ENCODE data around the gene LIN7B. TPM values are rescaled to one million over a fixed set of nuclear protein-coding genes. Genes with fewer than 3 reads are reported as not detected.

The LIN7B gene
- total RNA-seq, 4 donors from 2014 or later = 20.0 to 39.8 (median 32.3) TPM

DNA sequence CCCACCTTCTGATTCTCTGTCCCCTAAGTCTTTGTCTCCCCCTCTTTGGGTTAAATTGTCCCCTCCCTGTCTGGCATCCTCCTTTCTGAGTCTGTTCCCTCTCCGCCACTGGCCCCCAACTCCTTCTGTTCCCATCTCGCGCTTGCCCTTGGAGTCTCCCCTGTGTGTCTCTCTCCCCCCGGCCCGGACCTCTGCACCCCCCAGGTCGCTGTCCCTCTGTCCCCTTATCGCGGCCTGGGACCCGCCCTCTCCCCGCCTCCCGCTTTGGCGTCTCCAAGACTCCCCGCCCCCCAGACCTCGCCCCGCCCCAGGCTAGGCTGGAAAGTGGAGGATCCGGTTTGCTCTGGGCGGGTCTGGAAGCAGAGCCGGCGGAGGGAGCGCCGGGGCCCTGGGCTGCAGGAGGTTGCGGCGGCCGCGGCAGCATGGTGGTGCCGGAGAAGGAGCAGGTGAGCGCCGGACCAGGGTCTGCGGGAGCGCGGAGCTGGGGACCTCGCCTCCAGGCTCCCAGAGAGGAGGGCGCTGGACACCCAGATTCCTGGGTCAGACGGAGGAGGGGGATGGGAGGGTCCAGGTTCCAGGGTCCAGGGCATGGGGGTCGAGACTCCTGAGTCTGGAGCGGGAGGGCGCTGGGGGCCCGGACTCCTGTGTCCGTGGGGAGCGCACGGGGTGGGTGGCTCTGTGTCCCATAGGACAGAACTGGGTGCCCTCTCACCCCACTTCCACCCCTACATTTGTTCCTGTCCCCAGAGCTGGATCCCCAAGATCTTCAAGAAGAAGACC is 43.5 kb downstream of the LIN7B start, which contains the start of gene TRPM4:
Gene TRPM4, plus strand, starts transcription at position 348 of the 780 bp plus-strand sequence. Its CDS starts 75 bp downstream, at position 423.
- Histone ChIP-seq H3K4me1 (peaks cover 20% of the 10 kb centered on the region), H3K9me3 (no peaks in the 10 kb centered on the region), H3K36me3 (no peaks in the 10 kb centered on the region), H3K27ac (peak within 1 kb of the TSS; percentile 91), H3K4me3 (peak within 1 kb of the TSS; percentile 85), H3K27me3 (no peaks in the 10 kb centered on the region)
- WGBS = 1% methylated on average over 25 of the region's 41 CpGs
- peak; percentile 95 for DNase-seq (ENCODE audit: low spot score in 2 of 2)
- no peak for TF ChIP-seq CTCF (IDR thresholded peaks at IDR 0.05)
- no peak for TF ChIP-seq EP300 (IDR thresholded peaks at IDR 0.05)
- peak in 2 of 3 donors; percentile 18 to 41 for TF ChIP-seq POLR2AphosphoS5 (IDR thresholded peaks at IDR 0.05)
- TF ChIP-seq POLR2A (IDR thresholded peaks at IDR 0.05) = no peak

- no peaks in the 10 kb centered on the region for H3K9me3 ChIP-seq
- no peak for DNase-seq (ENCODE audit: low spot score in 2 of 2)
- TF ChIP-seq CTCF (IDR thresholded peaks at IDR 0.05) (no peak), POLR2AphosphoS5 (IDR thresholded peaks at IDR 0.05) (no peak), EP300 (IDR thresholded peaks at IDR 0.05) (no peak), POLR2A (IDR thresholded peaks at IDR 0.05) (no peak)
- H3K27me3 ChIP-seq = no peaks in the 10 kb centered on the region
- peaks cover 31% of the 10 kb centered on the region for H3K4me1 ChIP-seq
- WGBS = 87% methylated on average over 13 of the region's 13 CpGs
- no peak overlapping the region for H3K27ac ChIP-seq
- no peaks in the 10 kb centered on the region for H3K36me3 ChIP-seq
- no peak overlapping the region for H3K4me3 ChIP-seq
Observed at GRCh38 chr19:49160450-49161189, 46.5 kb downstream of the LIN7B start.

DNA sequence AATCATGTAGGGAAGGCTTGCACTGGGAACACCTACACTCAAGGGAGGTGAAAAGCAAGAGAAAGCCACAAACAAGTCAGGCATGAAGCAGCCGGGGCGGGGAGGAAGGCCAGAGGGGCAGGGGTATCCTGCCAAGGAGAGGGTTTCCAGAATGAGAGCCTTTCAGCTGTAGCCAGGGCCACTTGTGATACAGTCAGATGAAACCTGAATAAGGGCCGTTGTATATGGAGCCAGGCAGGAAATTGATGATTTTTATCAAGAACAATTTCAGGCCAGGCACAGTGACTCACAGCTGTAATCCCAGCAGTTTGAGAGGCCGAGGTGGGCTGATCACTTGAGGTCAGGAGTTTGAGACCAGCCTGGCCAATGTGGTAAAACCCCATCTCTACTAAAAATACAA is 47.8 kb downstream of the LIN7B start:
- H3K36me3 ChIP-seq = no peaks in the 10 kb centered on the region
- no peak overlapping the region for H3K4me3 ChIP-seq
- no peak for DNase-seq (ENCODE audit: low spot score in 2 of 2)
- H3K27ac ChIP-seq = no peak overlapping the region
- WGBS = 59% methylated on average over 4 of the region's 4 CpGs
- H3K9me3 ChIP-seq = no peaks in the 10 kb centered on the region
- no peak for TF ChIP-seq EP300 (IDR thresholded peaks at IDR 0.05)
- peaks cover 37% of the 10 kb centered on the region for H3K4me1 ChIP-seq
- H3K27me3 ChIP-seq = no peaks in the 10 kb centered on the region

DNA sequence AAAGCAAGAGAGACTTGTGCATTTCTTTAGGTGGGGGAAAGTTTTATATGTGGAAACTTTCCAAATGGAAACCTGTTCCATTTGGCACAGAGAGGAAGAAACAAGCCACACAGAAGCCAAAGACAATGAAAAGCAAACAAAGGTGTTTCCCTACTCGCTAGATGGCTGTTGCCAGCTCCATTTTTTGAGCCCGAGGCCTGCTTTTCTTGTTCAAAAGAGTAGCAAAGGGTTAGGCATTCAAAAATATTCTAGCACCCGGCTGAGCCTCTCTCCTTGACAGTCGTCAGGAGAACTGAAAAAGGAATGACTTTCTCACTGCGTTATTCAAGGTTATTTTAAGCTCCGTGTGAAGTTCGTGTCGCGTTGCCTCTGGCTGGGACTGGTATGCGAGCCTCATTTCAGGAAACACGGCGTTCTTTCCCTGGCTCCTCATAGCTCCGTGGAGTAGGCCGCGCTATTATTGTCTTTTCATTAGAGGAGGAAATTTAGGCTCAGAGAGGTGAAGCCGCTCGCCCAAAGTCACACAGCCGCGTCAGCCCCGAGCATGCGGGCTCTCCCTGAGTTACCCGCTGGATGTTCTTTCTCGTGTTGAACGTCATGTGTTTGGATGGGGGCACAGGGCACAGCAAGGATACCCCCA is 51.1 kb downstream of the LIN7B start:
- TF ChIP-seq POLR2AphosphoS5 (IDR thresholded peaks at IDR 0.05) (no peak), CTCF (IDR thresholded peaks at IDR 0.05) (no peak), POLR2A (IDR thresholded peaks at IDR 0.05) (no peak)
- 64% methylated on average over 24 of the region's 24 CpGs for WGBS
- Histone ChIP-seq H3K36me3 (peaks cover 25% of the 10 kb centered on the region), H3K27ac (peak overlapping the region; percentile 69), H3K4me3 (no peak overlapping the region), H3K27me3 (no peaks in the 10 kb centered on the region), H3K9me3 (no peaks in the 10 kb centered on the region), H3K4me1 (peaks cover 17% of the 10 kb centered on the region)
- no peak for DNase-seq (ENCODE audit: low spot score in 2 of 2)

DNA sequence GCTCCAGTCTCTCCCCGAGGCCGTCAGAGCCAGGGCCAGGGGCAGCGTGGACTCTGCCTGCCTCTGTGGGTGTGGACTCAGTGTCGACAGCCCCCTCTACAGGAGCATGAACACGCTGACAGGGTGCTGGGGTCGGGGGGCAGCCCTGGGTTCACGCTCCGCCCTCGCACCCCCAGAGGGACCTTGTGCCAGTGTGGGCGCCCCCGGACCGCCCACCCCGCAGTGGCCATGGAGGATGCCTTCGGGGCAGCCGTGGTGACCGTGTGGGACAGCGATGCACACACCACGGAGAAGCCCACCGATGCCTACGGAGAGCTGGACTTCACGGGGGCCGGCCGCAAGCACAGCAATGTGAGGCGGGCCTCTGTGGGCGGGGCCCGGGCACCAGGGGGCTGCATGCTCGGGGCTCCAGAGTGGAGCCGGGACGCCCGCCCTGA is 51.7 kb downstream of the LIN7B start:
- DNase-seq (ENCODE audit: low spot score in 2 of 2) = no peak
- no peak overlapping the region for H3K4me3 ChIP-seq
- H3K27me3 ChIP-seq = no peaks in the 10 kb centered on the region
- peak overlapping the region; percentile 69 for H3K27ac ChIP-seq
- no peaks in the 10 kb centered on the region for H3K9me3 ChIP-seq
- peaks cover 32% of the 10 kb centered on the region for H3K36me3 ChIP-seq
- WGBS = 83% methylated on average over 10 of the region's 30 CpGs
- H3K4me1 ChIP-seq = peaks cover 17% of the 10 kb centered on the region
- no peak for TF ChIP-seq POLR2A (IDR thresholded peaks at IDR 0.05)
- TF ChIP-seq POLR2AphosphoS5 (IDR thresholded peaks at IDR 0.05) = no peak
- no peak for TF ChIP-seq CTCF (IDR thresholded peaks at IDR 0.05)
- no peak for TF ChIP-seq EP300 (IDR thresholded peaks at IDR 0.05)

Data from suprapubic skin (tissue), 4 donors.